ENCODE measurements around the gene EVA1B.

EVA1B gene

GRCh38 chr1:36307601-36308330 lies 15.7 kb downstream of the EVA1B start:
- DNase-seq: no peak

- DNase-seq: peak; percentile 93 to 95
Observed at GRCh38 chr1:36306902-36307456, 16.5 kb downstream of the EVA1B start.

DNA sequence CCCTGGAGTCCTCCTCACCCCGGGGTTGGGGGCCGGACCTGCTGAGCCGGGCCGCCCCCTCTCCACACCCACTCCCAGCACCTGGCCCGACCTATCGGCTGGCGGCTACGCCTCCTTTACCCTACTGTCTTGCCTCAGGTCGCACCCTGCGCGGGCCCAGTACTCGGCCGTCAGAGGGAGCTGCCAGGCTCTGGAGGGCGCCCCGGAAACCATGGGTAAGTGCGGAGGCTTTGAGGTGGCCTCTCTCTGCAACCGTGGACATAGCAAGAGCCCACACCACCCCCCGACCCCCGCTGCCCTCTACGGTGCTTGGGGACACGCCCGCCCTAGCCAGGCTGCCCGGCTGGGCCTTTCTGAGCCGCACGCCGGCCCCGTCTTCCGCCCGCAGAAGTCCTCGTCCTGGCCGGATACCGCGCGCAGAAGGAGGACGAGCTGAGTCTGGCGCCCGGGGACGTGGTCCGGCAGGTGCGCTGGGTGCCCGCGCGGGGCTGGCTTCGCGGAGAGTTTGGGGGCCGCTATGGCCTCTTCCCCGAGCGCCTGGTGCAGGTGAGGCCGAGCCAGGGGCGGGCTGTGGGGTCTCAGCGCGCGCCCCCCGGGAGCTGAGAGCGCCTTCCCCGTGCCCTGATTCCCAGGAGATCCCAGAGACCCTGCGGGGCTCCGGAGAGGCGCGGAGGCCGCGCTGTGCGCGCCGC lies 17.1 kb downstream of the EVA1B start, which contains the start of gene SH3D21:
TSS of gene SH3D21 (plus strand) at position 159 of the 692 bp plus-strand sequence. CDS start at position 212, 53 bp downstream.
- DNase-seq: peak; percentile 53 to 55

DNA sequence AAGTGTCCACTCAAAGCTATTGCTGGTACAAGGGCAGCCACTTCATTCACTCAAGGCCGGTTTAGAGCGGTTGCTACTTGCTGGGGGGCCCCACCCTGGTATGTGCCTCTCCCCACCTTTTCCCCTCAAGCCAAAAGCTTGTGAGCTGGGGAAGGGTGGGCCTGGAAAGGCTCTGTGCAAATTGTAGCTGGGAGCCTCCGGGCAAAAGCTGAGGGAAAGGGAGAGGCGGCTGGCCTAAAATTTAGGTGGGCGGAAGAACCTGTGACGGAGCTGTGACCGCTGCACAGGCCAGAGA lies 17.6 kb downstream of the EVA1B start:
- DNase-seq: no peak

DNA sequence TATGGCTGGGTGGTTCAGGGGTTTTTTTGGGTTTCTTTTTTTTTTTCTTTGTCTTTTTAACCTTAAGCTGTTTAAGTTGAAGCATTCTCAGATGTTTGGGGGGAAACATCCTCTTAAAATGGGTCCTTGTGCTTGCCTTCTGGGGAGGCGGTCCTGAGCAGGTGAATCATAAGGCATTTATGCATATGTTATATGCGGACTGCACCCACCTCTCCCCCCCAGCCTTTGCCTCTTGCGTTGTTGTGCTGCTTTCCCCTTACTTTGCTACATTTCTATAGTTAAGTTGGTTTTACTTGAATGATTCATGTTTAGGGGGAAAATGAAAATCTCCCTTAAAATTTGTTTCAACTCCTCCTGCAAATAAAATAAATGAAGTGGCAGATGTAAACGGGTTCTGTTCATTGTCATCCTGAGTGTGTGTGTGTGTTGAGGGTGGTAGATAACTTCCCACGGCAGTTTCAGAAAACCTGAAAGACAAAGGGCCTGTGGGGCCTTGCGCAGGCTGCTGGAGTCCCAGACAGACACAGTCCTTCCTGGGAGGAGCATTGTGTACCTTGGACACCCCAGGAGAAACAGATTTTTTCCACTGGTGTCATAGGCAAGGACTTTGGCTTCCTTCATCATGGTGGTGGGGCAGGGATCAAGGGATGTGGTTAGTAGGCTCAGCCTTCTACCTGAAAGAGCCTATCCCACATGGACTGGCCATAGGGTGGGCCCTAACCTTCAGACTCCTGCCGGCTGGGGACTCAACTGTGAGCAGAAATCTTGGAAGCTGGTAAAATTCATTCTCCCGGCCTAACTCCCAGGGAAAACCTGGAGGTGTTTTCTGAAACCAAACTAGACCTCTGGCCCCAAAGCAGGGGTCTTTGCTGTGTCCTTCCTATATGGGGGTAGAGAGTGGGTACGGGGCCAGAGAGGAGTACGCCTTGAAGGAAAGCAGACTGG lies 18.2 kb downstream of the EVA1B start:
- DNase-seq: no peak

GRCh38 chr1:36304521-36304920 lies 18.9 kb downstream of the EVA1B start:
- peak in 1 of 2 donors; percentile 50 for DNase-seq

DNA sequence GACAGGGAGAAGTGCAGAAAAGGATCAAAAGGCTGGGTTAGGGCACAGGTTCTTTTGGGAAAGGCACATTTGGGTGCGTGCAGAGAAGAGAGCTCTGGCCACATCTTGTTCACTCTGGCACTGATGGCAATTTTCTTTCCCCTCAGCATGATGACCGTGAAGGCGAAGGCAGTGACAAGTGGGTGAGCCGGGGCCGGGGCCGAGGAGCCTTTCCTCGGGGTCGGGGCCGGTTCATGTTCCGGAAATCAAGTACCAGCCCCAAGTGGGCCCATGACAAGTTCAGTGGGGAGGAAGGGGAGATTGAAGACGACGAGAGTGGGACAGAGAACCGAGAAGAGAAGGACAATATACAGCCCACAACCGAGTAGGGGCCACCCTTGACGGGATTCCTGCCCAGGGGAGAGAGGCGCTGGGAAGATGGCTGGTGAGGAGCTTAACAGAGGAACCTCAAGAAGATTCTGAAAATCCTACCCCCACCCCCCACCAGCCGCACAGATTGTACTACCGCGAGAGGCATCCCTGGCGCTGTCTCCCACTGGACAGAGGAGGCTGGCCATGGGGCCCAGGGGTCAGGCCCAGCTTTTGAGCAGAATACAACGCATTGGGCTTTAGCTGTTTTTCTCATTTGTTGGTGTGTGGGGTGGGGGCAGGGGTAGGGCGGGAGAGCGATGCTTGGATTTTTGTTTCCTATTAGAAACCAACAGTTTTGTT lies 19.6 kb downstream of the EVA1B start:
- no peak for DNase-seq

GRCh38 chr1:36303244-36303643 lies 20.2 kb downstream of the EVA1B start:
- no peak for DNase-seq

GRCh38 chr1:36301220-36301619 lies 22.2 kb downstream of the EVA1B start:
- DNase-seq: no peak

- DNase-seq: no peak
Observed at GRCh38 chr1:36300526-36300925, 22.9 kb downstream of the EVA1B start.

DNA sequence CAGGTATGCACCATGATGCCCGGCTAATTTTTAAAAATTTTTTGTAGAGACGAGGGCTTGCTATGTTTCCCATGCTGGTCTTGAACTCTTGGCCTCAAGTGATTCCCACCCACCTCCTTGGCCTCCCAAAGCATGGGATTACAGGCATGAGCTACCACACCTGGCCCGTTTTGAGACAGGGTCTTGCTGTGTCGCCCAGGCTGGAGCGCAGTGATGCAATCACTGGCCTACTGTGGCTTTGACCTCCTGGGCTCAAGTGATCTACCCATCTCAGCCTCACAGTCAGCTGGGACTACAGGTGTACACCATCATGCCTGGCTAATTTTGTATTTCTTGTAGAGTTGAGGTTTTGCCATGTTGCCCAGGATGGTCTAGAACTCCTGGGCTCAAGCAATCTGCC lies 24.8 kb downstream of the EVA1B start:
- no peak for DNase-seq

GRCh38 chr1:36297062-36297461 lies 26.4 kb downstream of the EVA1B start:
- no peak for DNase-seq

GRCh38 chr1:36295390-36295789 lies 28.1 kb downstream of the EVA1B start:
- DNase-seq: no peak

GRCh38 chr1:36287595-36287994 lies 35.9 kb downstream of the EVA1B start:
- no peak for DNase-seq

DNA sequence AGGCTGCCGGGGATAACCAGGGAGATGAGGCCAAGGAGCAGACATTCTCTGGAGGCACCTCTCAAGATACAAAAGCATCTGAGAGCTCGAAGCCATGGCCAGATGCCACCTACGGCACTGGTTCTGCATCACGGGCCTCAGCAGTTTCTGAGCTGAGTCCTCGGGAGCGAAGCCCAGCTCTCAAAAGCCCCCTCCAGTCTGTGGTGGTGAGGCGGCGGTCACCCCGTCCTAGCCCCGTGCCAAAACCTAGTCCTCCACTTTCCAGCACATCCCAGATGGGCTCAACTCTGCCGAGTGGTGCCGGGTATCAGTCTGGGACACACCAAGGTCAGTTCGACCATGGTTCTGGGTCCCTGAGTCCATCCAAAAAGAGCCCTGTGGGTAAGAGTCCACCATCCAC lies 36.6 kb downstream of the EVA1B start:
- no peak for DNase-seq

- DNase-seq: peak; percentile 69 to 81
Observed at GRCh38 chr1:36285443-36286101, 37.9 kb downstream of the EVA1B start.

- no peak for DNase-seq
Observed at GRCh38 chr1:36284517-36284916, 38.9 kb downstream of the EVA1B start.

DNA sequence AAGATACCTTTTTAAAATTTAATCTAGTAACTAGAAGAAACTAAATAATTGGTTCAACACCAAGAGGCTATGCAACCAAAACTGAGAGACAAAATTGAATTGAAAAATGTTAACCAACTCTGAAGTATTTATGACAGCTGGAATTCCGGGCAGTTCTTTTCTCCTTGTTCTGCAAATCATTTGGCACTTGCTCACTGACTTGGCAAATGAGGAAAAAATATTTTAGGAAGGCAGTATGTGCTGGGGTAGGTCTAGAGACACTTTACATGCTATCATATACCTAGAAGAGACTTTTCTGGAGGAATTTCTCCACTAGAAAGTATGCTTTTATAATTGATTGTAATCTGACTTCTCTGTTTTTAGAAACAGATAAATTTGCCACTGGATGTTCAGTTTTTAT lies 39.4 kb downstream of the EVA1B start:
- no peak for DNase-seq

DNA sequence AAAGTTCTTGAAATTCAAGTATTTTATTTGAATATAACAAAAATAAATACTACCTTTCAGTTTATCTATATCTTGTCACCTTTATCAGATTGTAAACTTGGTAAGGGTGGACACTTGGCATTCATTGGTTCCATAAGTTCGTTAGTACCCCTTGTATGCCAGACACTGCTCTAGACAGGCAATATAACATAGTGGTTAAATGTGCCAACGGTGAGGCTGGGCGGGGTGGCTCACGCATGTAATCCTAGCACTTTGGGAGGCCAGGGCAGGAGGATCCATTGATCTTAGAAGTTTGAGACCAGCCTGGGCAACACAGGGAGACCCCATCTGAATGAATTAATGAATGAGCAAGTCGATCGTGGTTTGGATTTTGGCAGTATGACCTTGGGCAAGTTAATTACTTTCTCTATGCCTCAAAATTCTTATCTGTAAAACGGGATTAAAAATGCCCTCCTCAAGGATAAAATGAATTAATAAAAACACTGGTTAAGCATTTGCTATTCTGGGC lies 43.6 kb downstream of the EVA1B start:
- DNase-seq: no peak

GRCh38 chr1:36279110-36279788 lies 44.2 kb downstream of the EVA1B start:
- no peak for DNase-seq

DNA sequence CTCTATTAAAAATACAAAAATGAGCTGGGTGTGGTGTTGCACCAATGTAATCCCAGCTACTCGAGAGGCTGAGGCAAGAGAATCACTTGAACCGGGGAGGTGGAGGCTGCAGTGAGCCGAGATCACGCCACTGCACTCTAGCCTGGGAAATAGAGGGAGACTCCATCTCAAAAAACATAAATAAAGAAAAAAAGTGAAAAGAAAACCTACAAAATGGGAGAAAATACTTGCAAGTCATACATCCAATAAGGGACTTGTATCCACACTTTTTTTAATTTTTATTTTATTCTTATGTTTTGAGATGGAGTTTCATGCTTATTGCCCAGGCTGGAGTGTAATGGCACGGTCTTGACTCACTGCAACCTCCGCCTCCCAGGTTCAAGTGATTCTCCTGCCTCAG lies 46.8 kb downstream of the EVA1B start:
- no peak for DNase-seq
